ENCODE measurements around the gene ZNF423. TPM values are rescaled to one million over a fixed set of nuclear protein-coding genes. Genes with fewer than 3 reads are reported as not detected.

Gene ZNF423
- total RNA-seq, 1 experiment from 2014 or later = 2.0 TPM

- DNase-seq (ENCODE audit: low read depth) = no peak
Measured at GRCh38 chr16:49600976-49601375, 254.9 kb downstream of the ZNF423 start.

- no peak for DNase-seq (ENCODE audit: low read depth)
Measured at GRCh38 chr16:49600536-49600935, 255.4 kb downstream of the ZNF423 start.

DNA sequence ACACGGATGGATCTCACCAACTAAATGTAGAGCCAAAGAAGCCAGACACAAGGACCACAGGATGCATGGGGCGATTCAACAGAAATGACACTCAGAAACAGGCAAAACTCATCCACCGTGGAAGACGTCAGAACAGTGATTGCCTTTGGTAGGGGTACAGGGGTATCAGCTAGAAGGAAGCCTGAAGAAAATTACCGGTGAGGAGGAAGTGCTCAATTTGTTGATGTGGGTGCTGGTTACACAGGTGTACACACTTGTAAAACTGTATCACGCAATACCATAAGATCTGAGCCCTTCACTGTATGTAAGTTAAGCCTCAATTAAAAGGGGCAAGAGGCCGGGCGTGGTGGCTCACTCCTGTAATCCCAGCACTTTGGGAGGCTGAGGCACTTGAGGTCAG is 256.2 kb downstream of the ZNF423 start:
- no peak for DNase-seq (ENCODE audit: low read depth)

GRCh38 chr16:49599281-49599680 is 256.6 kb downstream of the ZNF423 start:
- DNase-seq (ENCODE audit: low read depth) = no peak

DNA sequence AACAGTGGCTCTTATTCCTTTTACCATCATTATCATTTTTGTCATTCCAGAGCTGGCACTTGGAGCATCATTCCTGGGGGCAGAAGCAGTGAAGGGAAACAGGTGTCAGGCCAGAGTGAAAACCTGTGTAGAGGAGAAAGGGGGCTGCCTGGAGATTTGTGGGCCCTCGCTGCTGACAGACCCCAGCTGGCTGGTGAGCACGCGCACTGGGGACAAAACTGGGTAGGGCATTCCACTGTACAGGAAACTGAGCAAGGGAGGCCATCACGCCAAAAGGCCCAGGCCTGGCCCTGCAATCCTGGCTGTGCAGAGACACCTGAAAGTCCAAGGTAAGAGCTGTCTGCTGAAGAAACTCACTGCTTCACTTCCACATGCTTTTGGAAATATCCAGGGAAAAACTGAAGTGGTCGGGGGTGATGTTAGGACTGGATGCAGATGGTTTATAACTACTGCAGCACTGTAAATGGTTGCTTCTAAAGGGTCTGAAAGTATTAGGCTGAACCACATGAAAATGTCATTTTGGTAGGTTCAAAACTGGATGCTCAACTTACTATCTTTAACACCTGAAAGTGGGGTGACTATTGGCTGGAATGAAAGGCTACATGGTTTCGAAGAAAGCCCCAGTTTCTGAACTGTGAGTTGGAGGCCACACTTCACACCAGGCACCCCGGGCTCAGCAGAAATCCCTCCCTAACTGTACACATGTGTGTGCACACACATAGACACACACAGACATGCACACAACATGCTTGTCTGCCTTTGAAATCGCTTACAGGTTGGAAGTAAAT is 257.3 kb downstream of the ZNF423 start:
- no peak for DNase-seq (ENCODE audit: low read depth)

GRCh38 chr16:49597796-49598195 is 258.1 kb downstream of the ZNF423 start:
- DNase-seq (ENCODE audit: low read depth) = no peak

GRCh38 chr16:49596648-49597291 is 259.1 kb downstream of the ZNF423 start:
- DNase-seq (ENCODE audit: low read depth) = no peak

DNA sequence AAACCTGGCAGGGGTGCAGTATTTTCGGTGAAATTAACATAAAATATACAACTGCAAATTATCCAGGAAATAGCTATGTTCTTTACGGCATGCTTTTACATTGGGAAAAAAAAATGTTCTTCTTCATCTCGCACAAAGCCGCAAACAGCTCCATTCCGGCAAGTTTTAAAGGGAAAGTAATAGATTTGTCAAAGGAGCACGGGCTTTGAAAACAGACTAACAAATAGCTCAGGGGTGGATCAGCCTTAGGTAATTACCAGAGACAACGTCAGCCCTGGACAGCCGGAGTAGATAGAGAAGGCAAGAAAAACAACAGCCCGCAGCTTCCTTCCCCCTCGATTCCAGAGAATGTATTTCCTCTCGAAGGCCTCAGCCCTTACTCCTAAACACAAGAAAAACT is 259.8 kb downstream of the ZNF423 start:
- DNase-seq (ENCODE audit: low read depth) = peak; percentile 39

DNA sequence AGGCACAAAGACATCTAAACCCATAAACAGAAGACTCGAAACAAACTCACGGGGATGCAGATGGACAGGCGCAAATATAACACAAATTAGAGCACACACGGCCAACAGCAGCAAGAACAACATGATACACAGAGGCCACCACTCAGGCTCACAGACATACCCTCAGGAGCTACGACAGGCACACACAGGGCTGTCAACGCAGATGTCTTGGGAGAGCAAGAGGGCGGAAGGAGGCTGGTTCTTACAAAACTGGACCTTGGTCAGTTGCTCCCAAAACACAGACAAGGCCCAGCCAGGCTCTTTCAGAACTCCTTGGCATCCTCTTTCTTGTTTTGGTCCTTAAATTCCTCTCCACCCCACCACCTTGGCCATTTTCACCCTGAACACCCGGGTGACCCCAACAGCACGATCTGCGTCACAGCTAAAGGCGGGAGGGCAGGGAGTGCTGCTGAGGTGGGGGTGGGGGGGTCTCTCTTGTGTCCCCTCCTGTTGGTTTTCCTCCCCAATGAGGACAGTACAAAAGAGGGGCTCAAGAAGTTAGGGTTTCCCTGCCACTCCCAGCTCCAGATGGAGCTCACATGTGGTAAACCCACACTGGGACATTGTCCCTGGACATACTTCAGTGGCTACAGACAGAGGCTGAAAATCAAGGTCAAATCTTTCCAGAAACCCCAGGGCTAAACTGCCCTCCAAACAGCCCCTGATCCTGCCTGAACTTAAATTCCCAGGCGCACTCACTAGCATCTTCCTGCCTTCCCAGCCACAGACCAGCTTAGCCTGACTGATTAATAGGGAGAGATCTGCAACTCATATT is 261.0 kb downstream of the ZNF423 start:
- DNase-seq (ENCODE audit: low read depth) = no peak

GRCh38 chr16:49594153-49594552 is 261.8 kb downstream of the ZNF423 start:
- DNase-seq (ENCODE audit: low read depth) = no peak

- DNase-seq (ENCODE audit: low read depth) = no peak
Measured at GRCh38 chr16:49593424-49594040, 262.4 kb downstream of the ZNF423 start.

GRCh38 chr16:49592546-49593423 is 263.1 kb downstream of the ZNF423 start:
- peak; percentile 23 for DNase-seq (ENCODE audit: low read depth)

DNA sequence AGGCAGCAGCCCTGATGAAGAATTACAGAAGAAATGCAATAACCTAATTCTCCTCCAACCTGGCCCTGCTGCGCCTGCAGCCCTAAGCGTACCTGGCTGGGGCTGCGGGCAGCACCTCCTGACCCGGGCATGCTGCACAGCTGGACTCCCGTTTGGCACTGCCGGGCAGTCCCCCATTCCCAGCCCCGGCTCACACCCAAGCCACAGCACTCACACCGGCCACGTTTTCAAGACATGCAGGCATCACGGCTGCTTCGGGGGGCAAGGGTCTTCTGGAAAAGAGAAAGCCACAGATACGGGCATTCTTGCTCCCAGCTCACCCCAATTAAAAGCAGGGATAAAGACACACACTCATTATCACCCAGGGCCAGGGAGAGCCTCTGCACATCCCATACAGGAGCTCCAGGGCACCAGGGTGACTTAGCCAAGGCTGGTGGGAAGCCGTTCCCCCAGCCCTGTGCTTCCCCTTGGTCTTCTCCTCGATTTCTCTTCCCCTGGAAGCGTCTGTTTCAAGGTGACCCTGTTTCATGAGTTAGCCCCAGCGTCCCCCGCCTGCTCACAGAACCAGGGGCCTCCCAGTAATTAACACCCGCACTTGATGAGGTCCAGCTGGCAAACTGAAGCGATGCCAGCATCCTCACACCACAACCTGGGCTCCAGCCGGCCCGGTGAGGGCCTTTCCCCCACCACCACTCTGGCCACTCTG is 265.6 kb downstream of the ZNF423 start:
- DNase-seq (ENCODE audit: low read depth) = no peak

DNA sequence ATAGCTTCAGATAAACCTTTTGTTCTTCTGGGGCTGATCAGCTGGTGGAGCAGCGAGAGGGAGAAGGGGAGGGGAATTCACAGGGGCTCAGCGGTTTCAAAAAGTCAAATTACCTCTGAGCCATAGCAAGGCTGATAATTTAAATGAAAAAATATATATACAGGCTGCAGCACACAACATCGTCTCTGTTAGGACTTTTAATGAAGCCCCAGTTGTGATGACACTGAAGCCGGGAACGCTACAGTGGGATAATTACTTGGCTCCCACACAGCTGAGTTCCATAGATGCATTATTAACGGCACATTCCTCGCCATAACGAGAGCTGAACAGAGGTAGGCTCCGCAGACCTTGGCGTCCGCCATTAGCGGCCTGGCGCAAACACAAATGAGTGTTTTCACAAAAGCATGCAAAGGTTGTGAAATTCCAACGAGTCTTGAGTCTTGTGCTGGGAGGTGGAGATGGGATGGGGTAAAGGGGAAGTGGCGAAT is 266.3 kb downstream of the ZNF423 start:
- no peak for DNase-seq (ENCODE audit: low read depth)

DNA sequence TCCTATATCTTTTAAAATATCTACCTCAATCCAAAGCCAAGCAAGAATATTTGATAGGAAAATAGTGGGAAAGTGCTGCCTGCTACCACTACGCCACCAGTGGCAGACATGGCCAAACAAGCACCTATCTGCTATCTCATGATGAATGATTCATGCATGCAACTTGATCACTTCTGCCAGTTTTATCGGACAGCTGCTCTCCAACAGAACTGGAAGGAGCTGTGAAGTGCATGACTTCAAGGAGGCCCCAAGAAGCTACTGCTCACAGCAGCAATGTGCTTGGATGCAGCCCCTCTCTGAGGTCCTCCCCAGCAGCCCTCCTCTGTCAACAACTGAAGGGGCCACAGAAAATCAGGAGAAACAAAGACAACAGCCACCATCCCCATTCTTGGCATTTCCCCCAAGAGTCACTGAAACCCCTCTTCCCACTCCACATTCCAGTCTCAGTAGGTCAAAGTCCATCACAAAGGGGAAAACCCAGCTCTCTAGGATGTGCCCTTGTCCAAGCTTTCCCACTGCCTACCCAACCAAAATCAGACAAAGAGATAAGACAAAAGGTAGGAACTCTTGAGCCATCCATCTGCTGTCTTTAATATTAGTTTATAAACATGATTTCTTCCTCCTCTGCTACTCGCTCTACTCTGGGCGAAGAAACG is 267.1 kb downstream of the ZNF423 start:
- peak; percentile 39 for DNase-seq (ENCODE audit: low read depth)

GRCh38 chr16:49588026-49588425 is 267.9 kb downstream of the ZNF423 start:
- DNase-seq (ENCODE audit: low read depth) = no peak

- DNase-seq (ENCODE audit: low read depth) = no peak
Measured at GRCh38 chr16:49587511-49587910, 268.4 kb downstream of the ZNF423 start.

DNA sequence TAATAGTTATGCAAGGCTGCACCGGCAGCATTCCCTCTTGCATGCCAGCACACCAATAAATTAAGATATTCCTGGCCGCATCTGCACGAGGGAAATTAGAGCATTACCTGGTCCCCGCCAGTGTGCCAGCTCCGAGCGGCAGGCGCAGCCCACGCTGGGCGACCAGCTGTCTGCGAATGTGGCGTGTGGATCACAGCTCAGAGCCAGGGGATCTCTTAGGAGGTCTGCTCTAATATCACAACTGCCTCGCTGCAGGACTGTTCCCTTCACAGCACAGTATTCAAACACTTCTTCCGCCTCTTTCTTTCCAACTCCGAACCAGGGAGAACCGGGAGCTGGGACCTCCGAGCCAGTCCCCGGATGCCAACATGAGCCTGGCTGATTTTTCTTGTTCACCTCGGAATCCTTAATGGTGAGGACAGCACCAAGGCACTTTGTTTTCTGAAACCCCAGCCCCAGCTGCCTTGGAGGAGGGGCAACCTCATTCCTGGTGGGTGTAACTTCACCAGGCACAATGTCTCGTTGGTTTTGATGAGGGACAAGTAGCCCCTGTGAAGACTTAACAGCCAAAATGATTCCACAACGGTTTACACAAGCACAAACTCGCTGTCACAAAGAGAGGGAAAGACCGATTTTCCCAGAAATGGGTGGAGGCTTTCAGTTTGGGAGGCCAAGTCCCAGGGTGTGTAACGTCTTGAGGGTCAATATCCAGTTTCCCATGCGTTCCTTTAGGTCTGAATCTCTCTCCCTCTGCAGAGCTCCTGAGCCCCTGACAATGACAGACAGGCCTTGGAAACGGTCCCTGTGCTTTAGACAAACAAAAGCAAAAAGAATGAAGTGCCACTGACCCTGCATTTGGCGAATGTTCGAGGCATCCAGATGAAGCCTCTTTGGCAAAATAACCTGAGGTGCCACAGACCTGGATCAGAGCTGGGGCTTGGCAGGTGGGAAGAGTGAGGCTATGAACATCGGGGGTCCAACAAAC is 269.2 kb downstream of the ZNF423 start:
- no peak for DNase-seq (ENCODE audit: low read depth)

Data from Daoy (cell line).